ENCODE data around the gene SIPA1L3.

SIPA1L3 gene

GRCh38 chr19:38197937-38198704 is 291.1 kb downstream of the SIPA1L3 start:
- no peak for DNase-seq

GRCh38 chr19:38199340-38199739 is 292.3 kb downstream of the SIPA1L3 start:
- DNase-seq = no peak

GRCh38 chr19:38201731-38202130 is 294.7 kb downstream of the SIPA1L3 start:
- DNase-seq = peak; percentile 22

GRCh38 chr19:38202504-38202903 is 295.5 kb downstream of the SIPA1L3 start:
- no peak for DNase-seq

- no peak for DNase-seq
Observed at GRCh38 chr19:38203197-38203596, 296.2 kb downstream of the SIPA1L3 start.

GRCh38 chr19:38204096-38204495 is 297.1 kb downstream of the SIPA1L3 start:
- no peak for DNase-seq

GRCh38 chr19:38204728-38205127 is 297.7 kb downstream of the SIPA1L3 start:
- no peak for DNase-seq

- no peak for DNase-seq
Observed at GRCh38 chr19:38206006-38206745, 299.2 kb downstream of the SIPA1L3 start.

GRCh38 chr19:38206928-38207327 is 299.9 kb downstream of the SIPA1L3 start:
- no peak for DNase-seq

GRCh38 chr19:38207543-38207942 is 300.5 kb downstream of the SIPA1L3 start:
- no peak for DNase-seq

GRCh38 chr19:38208571-38208970 is 301.6 kb downstream of the SIPA1L3 start:
- no peak for DNase-seq

GRCh38 chr19:38209152-38209551 is 302.1 kb downstream of the SIPA1L3 start:
- DNase-seq = no peak

- peak; percentile 95 for DNase-seq
Observed at GRCh38 chr19:38209671-38210457, 302.9 kb downstream of the SIPA1L3 start.

GRCh38 chr19:38210458-38210987 is 303.5 kb downstream of the SIPA1L3 start:
- DNase-seq = peak; percentile 94

GRCh38 chr19:38211151-38211591 is 304.2 kb downstream of the SIPA1L3 start:
- DNase-seq = peak; percentile 85

- no peak for DNase-seq
Observed at GRCh38 chr19:38211766-38212165, 304.8 kb downstream of the SIPA1L3 start.

- no peak for DNase-seq
Observed at GRCh38 chr19:38213469-38213868, 306.5 kb downstream of the SIPA1L3 start.

- peak; percentile 59 for DNase-seq
Observed at GRCh38 chr19:38213911-38214625, 307.1 kb downstream of the SIPA1L3 start.

GRCh38 chr19:38216785-38217641 is 310.0 kb downstream of the SIPA1L3 start:
- no peak for DNase-seq

GRCh38 chr19:38218204-38218603 is 311.2 kb downstream of the SIPA1L3 start:
- DNase-seq = no peak

- DNase-seq = no peak
Observed at GRCh38 chr19:38219221-38219620, 312.2 kb downstream of the SIPA1L3 start.

Data from right forelimb (tissue), 1 donor.